ENCODE data around the gene BCL11A.

BCL11A gene

GRCh38 chr2:60488291-60488690 is 65.2 kb downstream of the BCL11A start:
- DNase-seq (ENCODE audit: low read depth in 2 of 2, low spot score in 1 of 2) = no peak

DNA sequence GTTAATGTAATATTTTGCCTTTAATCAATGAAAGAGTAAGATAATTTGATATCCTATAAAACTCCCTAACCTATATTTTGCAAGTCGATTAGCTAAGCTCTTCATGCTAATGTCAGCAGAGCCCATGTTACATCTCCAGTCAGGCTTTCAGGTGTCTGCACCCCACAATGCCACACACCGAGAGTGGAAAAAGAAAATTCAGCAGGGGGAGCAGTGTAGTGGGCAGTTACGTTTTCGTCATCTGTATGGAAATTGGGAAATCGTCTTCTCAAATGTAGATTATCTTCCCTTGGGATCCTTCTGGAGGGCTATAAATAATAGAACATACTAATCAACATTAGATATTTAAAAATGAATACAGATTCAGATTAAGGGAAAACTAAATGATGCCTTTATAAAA is 66.3 kb downstream of the BCL11A start:
- DNase-seq (ENCODE audit: low read depth in 2 of 2, low spot score in 1 of 2) = no peak

- DNase-seq (ENCODE audit: low read depth in 2 of 2, low spot score in 1 of 2) = no peak
Observed at GRCh38 chr2:60486551-60486950, 66.9 kb downstream of the BCL11A start.

DNA sequence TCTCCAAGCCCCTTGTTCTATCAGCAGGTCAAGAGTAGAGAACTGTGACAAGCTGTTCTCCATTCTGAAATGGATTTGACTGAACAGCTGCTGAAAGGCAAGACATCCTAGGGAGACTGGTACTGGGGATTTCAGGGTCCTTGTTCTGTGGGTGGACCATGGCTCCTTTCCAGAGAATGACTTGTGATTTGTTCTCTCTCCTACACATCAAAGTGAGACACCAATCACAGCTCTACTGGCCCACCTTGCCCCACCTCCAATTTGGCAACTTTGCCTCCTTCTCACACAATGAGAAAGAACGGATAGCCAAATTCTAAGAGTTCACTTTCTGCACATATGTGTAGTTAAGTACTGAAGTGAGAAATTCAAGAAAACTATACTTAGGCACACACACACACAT is 67.4 kb downstream of the BCL11A start:
- DNase-seq (ENCODE audit: low read depth in 2 of 2, low spot score in 1 of 2) = no peak

DNA sequence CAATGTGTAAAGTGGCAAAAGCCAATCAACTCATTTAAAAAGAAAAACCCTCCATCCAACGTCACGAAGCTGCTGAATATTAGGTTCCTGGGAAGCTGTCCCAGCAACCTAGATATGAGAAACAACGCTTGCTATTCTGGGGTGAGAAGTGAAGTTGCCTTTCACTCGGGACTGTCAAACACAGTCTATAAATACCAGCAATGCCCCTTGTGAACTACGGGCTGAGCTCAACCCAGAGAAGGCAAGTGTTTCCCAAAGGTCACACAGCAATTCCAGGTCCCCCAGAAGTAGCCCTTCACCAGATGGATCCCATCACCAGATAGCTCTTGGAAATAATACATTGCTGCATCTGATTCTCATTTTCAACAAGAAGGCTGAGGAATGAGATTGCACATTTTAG is 67.9 kb downstream of the BCL11A start:
- no peak for DNase-seq (ENCODE audit: low read depth in 2 of 2, low spot score in 1 of 2)

DNA sequence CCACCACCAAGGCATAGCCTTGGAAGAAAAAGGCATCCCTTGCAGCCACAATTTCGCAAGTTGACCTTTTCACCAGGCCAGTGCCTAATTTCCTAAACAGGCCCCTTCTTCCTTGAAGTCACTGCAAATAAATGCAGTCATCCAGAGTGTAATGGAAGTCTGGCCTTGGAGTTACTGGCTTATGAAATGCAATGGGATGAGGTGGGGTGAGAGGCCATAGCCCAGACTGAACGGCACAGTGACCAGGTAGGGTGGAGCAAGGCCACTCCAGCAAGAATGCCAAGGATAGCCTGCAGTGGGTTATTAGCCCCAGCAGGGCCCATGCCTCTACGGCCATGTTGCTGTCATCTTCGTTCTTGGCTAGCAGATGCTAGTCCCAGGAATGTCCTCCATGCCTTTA is 68.4 kb downstream of the BCL11A start:
- no peak for DNase-seq (ENCODE audit: low read depth in 2 of 2, low spot score in 1 of 2)

- no peak for DNase-seq (ENCODE audit: low read depth in 2 of 2, low spot score in 1 of 2)
Observed at GRCh38 chr2:60484133-60484645, 69.3 kb downstream of the BCL11A start.

- no peak for DNase-seq (ENCODE audit: low read depth in 2 of 2, low spot score in 1 of 2)
Observed at GRCh38 chr2:60483401-60483800, 70.1 kb downstream of the BCL11A start.

DNA sequence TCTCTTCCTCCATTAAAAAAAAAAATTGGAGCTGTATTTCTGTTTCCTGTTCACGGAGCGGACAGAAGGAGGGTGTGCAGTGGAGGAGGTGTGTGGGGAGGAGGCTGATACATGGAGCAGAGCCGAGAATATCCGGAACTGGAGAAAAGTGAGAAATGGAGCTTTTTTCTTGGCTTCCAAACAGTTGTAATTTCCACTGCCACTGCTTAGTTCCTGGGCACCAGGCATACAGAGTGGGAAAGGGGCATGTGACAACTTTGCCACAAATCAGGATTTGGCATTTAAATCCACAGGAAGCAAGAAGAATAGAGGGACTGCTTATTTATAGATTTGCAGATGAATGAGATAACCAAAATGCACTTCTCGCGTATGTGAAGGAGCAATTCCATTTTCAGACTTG is 71.2 kb downstream of the BCL11A start:
- no peak for DNase-seq (ENCODE audit: low read depth in 2 of 2, low spot score in 1 of 2)

DNA sequence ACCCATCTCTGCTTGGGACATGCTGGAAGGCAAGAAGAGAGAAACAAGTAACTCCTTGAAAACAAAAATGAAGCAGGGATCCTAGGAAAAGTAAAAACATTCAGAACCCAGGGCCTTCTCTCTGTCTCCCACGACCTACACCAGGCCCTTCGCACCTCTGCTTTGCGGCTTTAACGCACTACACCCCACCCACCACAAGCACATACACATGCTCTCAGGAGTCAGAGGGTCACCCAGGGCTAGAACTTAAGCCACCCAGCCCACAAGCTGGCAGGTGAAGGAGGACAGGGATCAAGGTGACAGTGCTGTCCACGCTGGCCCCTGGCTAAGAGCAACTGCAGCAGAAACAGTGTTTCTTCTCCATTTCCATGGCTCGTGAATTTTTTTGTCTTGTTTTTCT is 72.2 kb downstream of the BCL11A start:
- DNase-seq (ENCODE audit: low read depth in 2 of 2, low spot score in 1 of 2) = no peak

- DNase-seq (ENCODE audit: low read depth in 2 of 2, low spot score in 1 of 2) = no peak
Observed at GRCh38 chr2:60480089-60480773, 73.2 kb downstream of the BCL11A start.

GRCh38 chr2:60479226-60480088 is 74.0 kb downstream of the BCL11A start:
- no peak for DNase-seq (ENCODE audit: low read depth in 2 of 2, low spot score in 1 of 2)

DNA sequence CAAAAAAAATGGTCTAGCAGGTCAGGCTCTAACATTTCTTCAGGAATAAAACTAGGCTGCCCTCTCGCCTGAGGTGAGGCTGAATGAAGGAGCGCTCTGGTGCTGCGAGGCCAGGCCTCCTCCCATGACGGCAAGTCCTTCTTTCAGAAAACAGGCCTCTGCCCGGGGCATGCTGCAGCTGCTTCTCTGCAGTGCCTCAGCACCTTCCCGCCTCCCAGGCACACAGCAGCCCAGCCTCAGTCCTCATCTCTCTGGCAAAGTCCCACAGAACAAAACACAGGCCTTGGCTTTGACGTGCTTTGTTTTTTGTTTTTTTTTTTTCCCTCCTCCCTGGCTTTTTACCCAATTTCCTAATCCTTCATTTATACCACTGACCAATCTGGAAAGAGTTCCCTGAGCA is 74.8 kb downstream of the BCL11A start:
- no peak for DNase-seq (ENCODE audit: low read depth in 2 of 2, low spot score in 1 of 2)

- DNase-seq (ENCODE audit: low read depth in 2 of 2, low spot score in 1 of 2) = no peak
Observed at GRCh38 chr2:60476206-60476954, 77.1 kb downstream of the BCL11A start.

GRCh38 chr2:60475123-60475830 is 78.2 kb downstream of the BCL11A start:
- DNase-seq (ENCODE audit: low read depth in 2 of 2, low spot score in 1 of 2) = no peak

DNA sequence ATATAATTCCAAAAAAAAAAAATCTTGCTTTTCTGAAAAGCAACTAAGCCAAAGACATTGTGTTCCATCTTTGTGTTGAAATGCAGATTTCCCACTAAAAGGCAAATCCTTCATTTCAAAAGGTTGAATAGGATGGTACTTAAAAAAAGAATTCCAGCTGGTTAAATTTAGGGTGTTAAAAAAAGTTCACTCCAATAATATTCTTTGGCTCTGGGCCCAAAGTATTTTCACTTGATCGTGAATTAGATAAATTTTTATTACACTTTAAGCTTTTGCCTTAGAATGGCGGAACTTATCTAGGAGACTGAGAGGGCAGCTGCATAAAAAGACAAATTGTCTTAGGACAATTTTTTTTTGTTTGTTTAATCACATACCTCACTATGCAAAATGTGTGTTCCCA is 79.2 kb downstream of the BCL11A start:
- DNase-seq (ENCODE audit: low read depth in 2 of 2, low spot score in 1 of 2) = no peak

GRCh38 chr2:60473546-60473945 is 79.9 kb downstream of the BCL11A start:
- no peak for DNase-seq (ENCODE audit: low read depth in 2 of 2, low spot score in 1 of 2)

DNA sequence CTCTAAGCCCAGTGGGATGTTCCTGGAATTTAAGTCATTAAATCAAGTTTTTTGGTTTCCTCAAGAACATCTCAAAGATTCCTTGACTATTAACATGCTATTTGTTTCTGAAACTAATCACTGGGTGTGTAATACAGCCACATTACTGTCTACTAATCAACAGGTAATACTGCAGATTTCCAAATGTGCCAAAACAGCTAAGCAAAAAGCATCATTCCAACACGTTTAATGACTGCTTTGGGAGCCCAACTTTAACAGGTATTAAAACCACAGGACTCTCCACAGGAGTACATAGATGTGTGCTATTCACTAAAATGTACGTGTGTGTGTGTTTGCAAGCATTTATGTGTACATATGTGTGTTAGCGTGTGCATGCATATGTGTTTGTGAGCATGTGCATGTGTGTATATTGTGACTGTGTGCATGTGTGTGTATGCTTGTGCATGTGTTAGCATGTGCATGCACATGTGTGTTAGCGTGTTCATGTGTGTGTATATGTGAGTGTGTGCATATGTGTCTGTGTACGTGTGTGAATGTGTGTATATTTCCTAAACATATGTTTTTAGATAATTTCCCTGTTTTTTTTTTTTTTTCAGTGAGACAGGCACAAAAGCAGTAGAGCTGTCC is 80.7 kb downstream of the BCL11A start:
- DNase-seq (ENCODE audit: low read depth in 2 of 2, low spot score in 1 of 2) = no peak

DNA sequence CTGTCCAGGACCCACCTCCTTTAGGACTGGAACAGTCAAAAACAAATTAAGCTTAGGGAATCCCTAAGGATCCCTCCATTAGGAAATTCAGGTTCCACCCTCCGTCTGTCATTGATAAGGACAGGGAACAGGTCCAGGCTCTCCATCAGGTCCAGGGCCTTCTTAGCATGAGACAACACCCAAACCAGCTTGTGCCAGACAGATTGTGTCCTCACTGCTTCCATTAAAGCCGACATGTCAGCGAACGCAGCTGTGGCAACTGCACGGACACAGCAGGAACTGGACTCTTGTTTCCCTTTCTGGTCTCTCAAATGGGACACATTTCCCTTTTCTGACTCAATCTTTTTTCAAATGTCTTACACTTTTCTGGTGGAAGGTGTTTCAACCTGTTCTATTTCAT is 81.4 kb downstream of the BCL11A start:
- no peak for DNase-seq (ENCODE audit: low read depth in 2 of 2, low spot score in 1 of 2)

- no peak for DNase-seq (ENCODE audit: low read depth in 2 of 2, low spot score in 1 of 2)
Observed at GRCh38 chr2:60470340-60470739, 83.1 kb downstream of the BCL11A start.
